ENCODE results near the gene ATP1A4.
"Not testable (repeated sequence)": the region's sequence is repeated elsewhere in the genome, so short reads cannot be mapped to it uniquely, and the experiment has no call there.

ATP1A4 gene

GRCh38 chr1:160108888-160109662, 42.3 kb upstream of the ATP1A4 start (continued):
- TF ChIP-seq ZC3H10 (CRISPR knock-in tag; IDR thresholded peaks at IDR 0.05), result no peak

- no peak for ATAC-seq
- TF ChIP-seq TOX (CRISPR knock-in tag; IDR thresholded peaks at IDR 0.05; ENCODE audit: borderline replicate concordance), result no peak
- no peak for TF ChIP-seq PPARA (CRISPR knock-in tag; IDR thresholded peaks at IDR 0.05; ENCODE audit: borderline replicate concordance)
Observed at GRCh38 chr1:160109686-160110085, 41.7 kb upstream of the ATP1A4 start.

- ATAC-seq, result not testable (repeated sequence)
Observed at GRCh38 chr1:160111462-160111861, 39.9 kb upstream of the ATP1A4 start.

GRCh38 chr1:160112357-160112756, 39.0 kb upstream of the ATP1A4 start:
- no peak for ATAC-seq
- TF ChIP-seq TCF4 (CRISPR knock-in tag; IDR thresholded peaks at IDR 0.05; ENCODE audit: borderline replicate concordance) (no peak), ZC3H10 (CRISPR knock-in tag; IDR thresholded peaks at IDR 0.05) (no peak), TOX (CRISPR knock-in tag; IDR thresholded peaks at IDR 0.05; ENCODE audit: borderline replicate concordance) (no peak), TSHZ2 (CRISPR knock-in tag; IDR thresholded peaks at IDR 0.05) (no peak), CSDC2 (CRISPR knock-in tag; IDR thresholded peaks at IDR 0.05) (no peak), PPARA (CRISPR knock-in tag; IDR thresholded peaks at IDR 0.05; ENCODE audit: borderline replicate concordance) (no peak), RARB (CRISPR knock-in tag; IDR thresholded peaks at IDR 0.05) (no peak), CREB5 (CRISPR knock-in tag; IDR thresholded peaks at IDR 0.05; ENCODE audit: low read depth) (no peak), ZNF565 (CRISPR knock-in tag; conservative IDR thresholded peaks at IDR 0.05; ENCODE audit: low read depth) (no peak), GLIS3 (CRISPR knock-in tag; IDR thresholded peaks at IDR 0.05) (no peak), ISL1 (CRISPR knock-in tag; IDR thresholded peaks at IDR 0.05) (no peak), BACH2 (CRISPR knock-in tag; IDR thresholded peaks at IDR 0.05; ENCODE audit: borderline replicate concordance) (no peak), OSR1 (CRISPR knock-in tag; IDR thresholded peaks at IDR 0.05) (no peak), ZFP3 (CRISPR knock-in tag; IDR thresholded peaks at IDR 0.05) (no peak), CSRNP3 (CRISPR knock-in tag; IDR thresholded peaks at IDR 0.05) (no peak), ZFP30 (CRISPR knock-in tag; IDR thresholded peaks at IDR 0.05) (no peak), ZNF8 (CRISPR knock-in tag; IDR thresholded peaks at IDR 0.05) (no peak)
- TF ChIP-seq, protein P1, sequence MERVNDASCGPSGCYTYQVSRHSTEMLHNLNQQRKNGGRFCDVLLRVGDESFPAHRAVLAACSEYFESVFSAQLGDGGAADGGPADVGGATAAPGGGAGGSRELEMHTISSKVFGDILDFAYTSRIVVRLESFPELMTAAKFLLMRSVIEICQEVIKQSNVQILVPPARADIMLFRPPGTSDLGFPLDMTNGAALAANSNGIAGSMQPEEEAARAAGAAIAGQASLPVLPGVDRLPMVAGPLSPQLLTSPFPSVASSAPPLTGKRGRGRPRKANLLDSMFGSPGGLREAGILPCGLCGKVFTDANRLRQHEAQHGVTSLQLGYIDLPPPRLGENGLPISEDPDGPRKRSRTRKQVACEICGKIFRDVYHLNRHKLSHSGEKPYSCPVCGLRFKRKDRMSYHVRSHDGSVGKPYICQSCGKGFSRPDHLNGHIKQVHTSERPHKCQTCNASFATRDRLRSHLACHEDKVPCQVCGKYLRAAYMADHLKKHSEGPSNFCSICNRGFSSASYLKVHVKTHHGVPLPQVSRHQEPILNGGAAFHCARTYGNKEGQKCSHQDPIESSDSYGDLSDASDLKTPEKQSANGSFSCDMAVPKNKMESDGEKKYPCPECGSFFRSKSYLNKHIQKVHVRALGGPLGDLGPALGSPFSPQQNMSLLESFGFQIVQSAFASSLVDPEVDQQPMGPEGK (CRISPR knock-in tag; IDR thresholded peaks at IDR 0.05; ENCODE audit: borderline replicate concordance), result no peak
- TF ChIP-seq, protein P2, sequence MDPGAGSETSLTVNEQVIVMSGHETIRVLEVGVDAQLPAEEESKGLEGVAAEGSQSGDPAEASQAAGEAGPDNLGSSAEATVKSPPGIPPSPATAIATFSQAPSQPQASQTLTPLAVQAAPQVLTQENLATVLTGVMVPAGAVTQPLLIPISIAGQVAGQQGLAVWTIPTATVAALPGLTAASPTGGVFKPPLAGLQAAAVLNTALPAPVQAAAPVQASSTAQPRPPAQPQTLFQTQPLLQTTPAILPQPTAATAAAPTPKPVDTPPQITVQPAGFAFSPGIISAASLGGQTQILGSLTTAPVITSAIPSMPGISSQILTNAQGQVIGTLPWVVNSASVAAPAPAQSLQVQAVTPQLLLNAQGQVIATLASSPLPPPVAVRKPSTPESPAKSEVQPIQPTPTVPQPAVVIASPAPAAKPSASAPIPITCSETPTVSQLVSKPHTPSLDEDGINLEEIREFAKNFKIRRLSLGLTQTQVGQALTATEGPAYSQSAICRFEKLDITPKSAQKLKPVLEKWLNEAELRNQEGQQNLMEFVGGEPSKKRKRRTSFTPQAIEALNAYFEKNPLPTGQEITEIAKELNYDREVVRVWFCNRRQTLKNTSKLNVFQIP (CRISPR knock-in tag; IDR thresholded peaks at IDR 0.05; ENCODE audit: borderline replicate concordance, low read depth), result no peak

Data from SK-N-SH treated with all-trans-retinoic acid at 6 μM for 48 hours (cell line).